SU-DHL-6 (cell line): Measurements from ENCODE around the gene ARID5B.

ENCODE experiments used
- EZH2phosphoT487 ChIP-seq: fragments of 200-600 bp; sonication (generic), shearing (Covaris generic); conservative IDR thresholded peaks from 2 replicates; pipeline ENCODE4 v1.6.1; 2018; ENCODE audit warnings: mild to moderate bottlenecking, antibody characterized with exemption, low read length, moderate library complexity, mixed read lengths
- TF ChIP-seq, protein P1 (sequence below): fragments of 200-600 bp; sonication (generic); IDR thresholded peaks from one replicate; pipeline ENCODE4 v1.5.1; 2017; ENCODE audit warnings: antibody characterized with exemption, mild to moderate bottlenecking, low read length, moderate library complexity; ENCODE audit not compliant: insufficient read depth, poor library complexity, severe bottlenecking

GRCh38 chr10:61993711-61994401 is 92.4 kb downstream of the ARID5B start:
- TF ChIP-seq, protein P1, sequence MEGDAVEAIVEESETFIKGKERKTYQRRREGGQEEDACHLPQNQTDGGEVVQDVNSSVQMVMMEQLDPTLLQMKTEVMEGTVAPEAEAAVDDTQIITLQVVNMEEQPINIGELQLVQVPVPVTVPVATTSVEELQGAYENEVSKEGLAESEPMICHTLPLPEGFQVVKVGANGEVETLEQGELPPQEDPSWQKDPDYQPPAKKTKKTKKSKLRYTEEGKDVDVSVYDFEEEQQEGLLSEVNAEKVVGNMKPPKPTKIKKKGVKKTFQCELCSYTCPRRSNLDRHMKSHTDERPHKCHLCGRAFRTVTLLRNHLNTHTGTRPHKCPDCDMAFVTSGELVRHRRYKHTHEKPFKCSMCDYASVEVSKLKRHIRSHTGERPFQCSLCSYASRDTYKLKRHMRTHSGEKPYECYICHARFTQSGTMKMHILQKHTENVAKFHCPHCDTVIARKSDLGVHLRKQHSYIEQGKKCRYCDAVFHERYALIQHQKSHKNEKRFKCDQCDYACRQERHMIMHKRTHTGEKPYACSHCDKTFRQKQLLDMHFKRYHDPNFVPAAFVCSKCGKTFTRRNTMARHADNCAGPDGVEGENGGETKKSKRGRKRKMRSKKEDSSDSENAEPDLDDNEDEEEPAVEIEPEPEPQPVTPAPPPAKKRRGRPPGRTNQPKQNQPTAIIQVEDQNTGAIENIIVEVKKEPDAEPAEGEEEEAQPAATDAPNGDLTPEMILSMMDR: no peak
- TF ChIP-seq EZH2phosphoT487: no peak
